GM23338 (cell line): Measurements from ENCODE around the gene HAS3. TPM values are rescaled to one million over a fixed set of nuclear protein-coding genes. Genes with fewer than 3 reads are reported as not detected.
"Not testable (repeated sequence)": the region's sequence is repeated elsewhere in the genome, so short reads cannot be mapped to it uniquely, and the experiment has no call there.

Source experiments
- ATAC-seq: fragments of 200-7000 bp; cut with Tn5 transposase; 3 replicates; pipeline ENCODE4 v1.9.1; 2020
- DNase-seq: peaks from one replicate; pipeline ENCODE4 v3.0.0-alpha.2; 2015; ENCODE audit warnings: low spot score
- H2AFZ ChIP-seq: fragments of 200-600 bp; sonication (generic); 2 replicates; pipeline ENCODE4 v1.8.0; 2016; ENCODE audit warnings: antibody characterized with exemption, mild to moderate bottlenecking, moderate library complexity
- H3F3A ChIP-seq: fragments of 200-600 bp; sonication (generic); replicated peaks from 2 replicates; pipeline ENCODE4 v1.8.0; 2017; ENCODE audit warnings: antibody characterized with exemption, mixed run types, low read depth
- H3K27ac ChIP-seq: fragments of 200-600 bp; sonication (generic); 2 replicates; pipeline ENCODE4 v1.6.1; 2016; ENCODE audit warnings: low read depth
- H3K27me3 ChIP-seq: fragments of 200-600 bp; sonication (generic); 2 replicates; pipeline ENCODE4 v1.8.0; 2016; ENCODE audit warnings: mild to moderate bottlenecking, mixed run types, moderate library complexity; ENCODE audit not compliant: insufficient read depth
- H3K36me3 ChIP-seq: fragments of 200-600 bp; sonication (generic); 2 replicates; pipeline ENCODE4 v1.8.0; 2016; ENCODE audit warnings: mild to moderate bottlenecking; ENCODE audit not compliant: insufficient read depth
- H3K4me1 ChIP-seq: fragments of 200-600 bp; sonication (generic); 2 replicates; pipeline ENCODE4 v1.8.0; 2016; ENCODE audit warnings: mild to moderate bottlenecking, moderate library complexity; ENCODE audit not compliant: insufficient read depth
- H3K4me2 ChIP-seq: fragments of 200-600 bp; sonication (generic); 2 replicates; pipeline ENCODE4 v1.7.1; 2017; ENCODE audit warnings: mixed run types
- H3K4me3 ChIP-seq: fragments of 200-600 bp; sonication (generic); 2 replicates; pipeline ENCODE4 v1.6.1; 2016; ENCODE audit warnings: mixed run types
- H3K79me2 ChIP-seq: fragments of 200-600 bp; sonication (generic); replicated peaks from 2 replicates; pipeline ENCODE4 v1.8.0; 2017; ENCODE audit warnings: mild to moderate bottlenecking; ENCODE audit not compliant: insufficient read depth
- H3K9me2 ChIP-seq: fragments of 200-600 bp; sonication (generic); 2 replicates; pipeline ENCODE4 v1.8.0; 2017; ENCODE audit not compliant: insufficient read depth
- H4K20me1 ChIP-seq: fragments of 200-600 bp; sonication (generic); replicated peaks from 2 replicates; pipeline ENCODE4 v1.8.0; 2017; ENCODE audit warnings: mild to moderate bottlenecking; ENCODE audit not compliant: insufficient read depth
- H3K27ac Mint-ChIP-seq: 2 replicates; pipeline ENCODE4 v1.8.0; 2020; ENCODE audit warnings: inconsistent platforms, mild to moderate bottlenecking, moderate library complexity, mixed read lengths
- H3K27me3 Mint-ChIP-seq: 3 replicates; pipeline ENCODE4 v1.8.0; 2022; ENCODE audit warnings: low read depth, mild to moderate bottlenecking, moderate library complexity, mixed read lengths, inconsistent platforms; ENCODE audit not compliant: insufficient read depth, poor library complexity
- H3K36me3 Mint-ChIP-seq: 3 replicates; pipeline ENCODE4 v1.8.0; 2021; ENCODE audit warnings: low read depth, mild to moderate bottlenecking, inconsistent platforms, moderate library complexity, mixed read lengths
- H3K4me1 Mint-ChIP-seq: 3 replicates; pipeline ENCODE4 v1.8.0; 2020; ENCODE audit warnings: mild to moderate bottlenecking, inconsistent platforms, mixed read lengths
- H3K4me3 Mint-ChIP-seq: 3 replicates; pipeline ENCODE4 v1.8.0; 2021; ENCODE audit warnings: moderate library complexity, mild to moderate bottlenecking, inconsistent platforms, mixed read lengths
- H3K9me3 Mint-ChIP-seq: 3 replicates; pipeline ENCODE4 v1.8.0; 2020; ENCODE audit warnings: moderate library complexity, mild to moderate bottlenecking, inconsistent platforms, mixed read lengths
- REST ChIP-seq: IDR thresholded peaks from one replicate; pipeline ENCODE4 v1.6.1; 2018; ENCODE audit warnings: antibody characterized with exemption; ENCODE audit not compliant: unreplicated experiment
- ZNF114 ChIP-seq: fragments of 250-450 bp; sonication (Bioruptor Pico); IDR thresholded peaks from 2 replicates; pipeline ENCODE4 v1.5.0; 2020; ENCODE audit warnings: mild to moderate bottlenecking, moderate library complexity
- polyA plus RNA-seq: library from polyadenylated mRNA; unstranded; fragments of >200 nt; fragmentation: Nextera tagmentation; extraction: Ambion mirVana; gene quantifications from 2 replicates; pipeline ENCODE4 v1.2.1, GENCODE V29; 2016
- total RNA-seq: library from RNA; depleted of rRNA; stranded (reverse); fragments of >200 nt; shearing (Covaris generic); gene quantifications from 2 replicates; pipeline ENCODE4 v1.2.3, GENCODE V29; 2014
- TF ChIP-seq, protein P1 (sequence below), 2 experiments: fragments of 200-600 bp in 1 of 2; sonication (generic) in 1 of 2; conservative IDR thresholded peaks; 2 replicates each; pipeline versions ENCODE4 v1.5.1 to v1.6.1; 2016 to 2017; ENCODE audit warnings: antibody characterized with exemption in 2 of 2, low read depth in 2 of 2, mild to moderate bottlenecking in 2 of 2, moderate library complexity in 1 of 2

The HAS3 gene
- total and polyA plus RNA-seq, 2 experiments from 2014 or later, result 7.3 to 54.9 TPM

GRCh38 chr16:69123910-69124309 lies 18.5 kb downstream of the HAS3 start:
- peaks cover 26% of the 10 kb centered on the region for H3F3A ChIP-seq

GRCh38 chr16:69124406-69124805 lies 19.0 kb downstream of the HAS3 start:
- not testable (repeated sequence) for H3K4me2 ChIP-seq, H2AFZ ChIP-seq, DNase-seq, H3K4me3 Mint-ChIP-seq, ATAC-seq, H3K4me1 Mint-ChIP-seq, H3K4me3 ChIP-seq, H3K27me3 ChIP-seq, H3K27ac Mint-ChIP-seq, H3K9me2 ChIP-seq, H3K9me3 Mint-ChIP-seq, H3K27me3 Mint-ChIP-seq, H3K4me1 ChIP-seq
- Histone ChIP-seq H3F3A (peaks cover 26% of the 10 kb centered on the region), H3K27ac (peak overlapping the region; percentile 1; the same call in 1 of the 2 replicates), H3K36me3 (peaks cover 13% of the 10 kb centered on the region; the same call in 1 of the 2 replicates), H4K20me1 (peaks cover 23% of the 10 kb centered on the region), H3K79me2 (peaks cover 57% of the 10 kb centered on the region)
- H3K36me3 Mint-ChIP-seq, result peaks cover 58% of the 10 kb centered on the region

More at GRCh38 chr16:69123910-69124309, 18.5 kb downstream of the HAS3 start:
- H3K36me3 Mint-ChIP-seq, result peaks cover 61% of the 10 kb centered on the region
- no peak overlapping the region for H3K27ac Mint-ChIP-seq
- Histone ChIP-seq H2AFZ (no peak overlapping the region), H3K36me3 (peaks cover 13% of the 10 kb centered on the region; the same call in 1 of the 2 replicates), H3K27me3 (no peaks in the 10 kb centered on the region), H3K9me2 (no peaks in the 10 kb centered on the region), H3K4me3 (no peak overlapping the region), H3K79me2 (peaks cover 52% of the 10 kb centered on the region), H3K4me1 (no peaks in the 10 kb centered on the region), H3K27ac (peak overlapping the region; percentile 1; the same call in 1 of the 2 replicates), H3K4me2 (no peak overlapping the region), H4K20me1 (peaks cover 23% of the 10 kb centered on the region)
- DNase-seq (peak; percentile 86), ATAC-seq (peak; percentile 64)
- H3K4me3 Mint-ChIP-seq, result no peak overlapping the region
- TF ChIP-seq, protein P1, sequence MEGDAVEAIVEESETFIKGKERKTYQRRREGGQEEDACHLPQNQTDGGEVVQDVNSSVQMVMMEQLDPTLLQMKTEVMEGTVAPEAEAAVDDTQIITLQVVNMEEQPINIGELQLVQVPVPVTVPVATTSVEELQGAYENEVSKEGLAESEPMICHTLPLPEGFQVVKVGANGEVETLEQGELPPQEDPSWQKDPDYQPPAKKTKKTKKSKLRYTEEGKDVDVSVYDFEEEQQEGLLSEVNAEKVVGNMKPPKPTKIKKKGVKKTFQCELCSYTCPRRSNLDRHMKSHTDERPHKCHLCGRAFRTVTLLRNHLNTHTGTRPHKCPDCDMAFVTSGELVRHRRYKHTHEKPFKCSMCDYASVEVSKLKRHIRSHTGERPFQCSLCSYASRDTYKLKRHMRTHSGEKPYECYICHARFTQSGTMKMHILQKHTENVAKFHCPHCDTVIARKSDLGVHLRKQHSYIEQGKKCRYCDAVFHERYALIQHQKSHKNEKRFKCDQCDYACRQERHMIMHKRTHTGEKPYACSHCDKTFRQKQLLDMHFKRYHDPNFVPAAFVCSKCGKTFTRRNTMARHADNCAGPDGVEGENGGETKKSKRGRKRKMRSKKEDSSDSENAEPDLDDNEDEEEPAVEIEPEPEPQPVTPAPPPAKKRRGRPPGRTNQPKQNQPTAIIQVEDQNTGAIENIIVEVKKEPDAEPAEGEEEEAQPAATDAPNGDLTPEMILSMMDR (conservative IDR thresholded peaks at IDR 0.05; ENCODE audit: low read depth in 2 of 2), result peak; percentile 78 to 91
- TF ChIP-seq ZNF114 (CRISPR knock-in tag), result no peak
- H3K27me3 Mint-ChIP-seq, result peaks cover 3% of the 10 kb centered on the region
- no peaks in the 10 kb centered on the region for H3K9me3 Mint-ChIP-seq
- H3K4me1 Mint-ChIP-seq, result no peaks in the 10 kb centered on the region; the same call in 2 of the 3 replicates

GRCh38 chr16:69124961-69125360 lies 19.5 kb downstream of the HAS3 start:
- not testable (repeated sequence) for H3K9me3 Mint-ChIP-seq, H3K4me3 Mint-ChIP-seq, H3K4me3 ChIP-seq, H2AFZ ChIP-seq, H3K27me3 ChIP-seq, H3K9me2 ChIP-seq, H3K4me1 Mint-ChIP-seq, DNase-seq, ATAC-seq, H3K4me2 ChIP-seq, H3K27me3 Mint-ChIP-seq, H3K27ac Mint-ChIP-seq, H3K4me1 ChIP-seq
- Histone ChIP-seq H3K36me3 (peaks cover 13% of the 10 kb centered on the region; the same call in 1 of the 2 replicates), H3K79me2 (peaks cover 62% of the 10 kb centered on the region), H3F3A (peaks cover 26% of the 10 kb centered on the region), H4K20me1 (peaks cover 23% of the 10 kb centered on the region), H3K27ac (peak overlapping the region; percentile 1; the same call in 1 of the 2 replicates)
- H3K36me3 Mint-ChIP-seq, result peaks cover 55% of the 10 kb centered on the region

- Histone ChIP-seq H3K9me2 (no peaks in the 10 kb centered on the region), H3K27me3 (no peaks in the 10 kb centered on the region), H3K36me3 (0 out of 2 replicates have a peak, but pooled peaks cover 1% of the 10 kb centered on the region), H2AFZ (no peak overlapping the region), H3K4me1 (peaks cover 9% of the 10 kb centered on the region), H3K79me2 (peaks cover 75% of the 10 kb centered on the region), H3K4me3 (no peak overlapping the region), H3K4me2 (no peak overlapping the region), H4K20me1 (peaks cover 23% of the 10 kb centered on the region), H3F3A (peaks cover 18% of the 10 kb centered on the region), H3K27ac (peak overlapping the region; percentile 1; the same call in 1 of the 2 replicates)
- no peak for TF ChIP-seq REST
- Mint-ChIP-seq H3K36me3 (peaks cover 45% of the 10 kb centered on the region), H3K4me3 (no peak overlapping the region), H3K9me3 (no peaks in the 10 kb centered on the region), H3K27ac (no peak overlapping the region), H3K4me1 (peaks cover 17% of the 10 kb centered on the region), H3K27me3 (no peaks in the 10 kb centered on the region)
- no peak for DNase-seq
- no peak for ATAC-seq
Measured at GRCh38 chr16:69126221-69126620, 20.8 kb downstream of the HAS3 start.

GRCh38 chr16:69126801-69127200 lies 21.3 kb downstream of the HAS3 start:
- not testable (repeated sequence) for H3K27ac Mint-ChIP-seq, H3K4me3 Mint-ChIP-seq, H3K27me3 ChIP-seq, H3K27me3 Mint-ChIP-seq, DNase-seq, H3K9me2 ChIP-seq, H2AFZ ChIP-seq, H3K9me3 Mint-ChIP-seq, ATAC-seq, H3K36me3 ChIP-seq, H3K4me3 ChIP-seq, H3K4me1 ChIP-seq, H3K4me2 ChIP-seq
- peaks cover 20% of the 10 kb centered on the region for H3F3A ChIP-seq
- Mint-ChIP-seq H3K36me3 (peaks cover 42% of the 10 kb centered on the region), H3K4me1 (peaks cover 17% of the 10 kb centered on the region)
- peaks cover 23% of the 10 kb centered on the region for H4K20me1 ChIP-seq
- peak overlapping the region; percentile 1 for H3K27ac ChIP-seq
- H3K79me2 ChIP-seq, result peaks cover 79% of the 10 kb centered on the region
